Left forelimb (tissue), 1 donor: ENCODE data around the gene CBX8.

Source experiments
- DNase-seq: peaks from one replicate; pipeline ENCODE4 v3.0.0-alpha.2; 2018; ENCODE audit warnings: low spot score

CBX8 gene

DNA sequence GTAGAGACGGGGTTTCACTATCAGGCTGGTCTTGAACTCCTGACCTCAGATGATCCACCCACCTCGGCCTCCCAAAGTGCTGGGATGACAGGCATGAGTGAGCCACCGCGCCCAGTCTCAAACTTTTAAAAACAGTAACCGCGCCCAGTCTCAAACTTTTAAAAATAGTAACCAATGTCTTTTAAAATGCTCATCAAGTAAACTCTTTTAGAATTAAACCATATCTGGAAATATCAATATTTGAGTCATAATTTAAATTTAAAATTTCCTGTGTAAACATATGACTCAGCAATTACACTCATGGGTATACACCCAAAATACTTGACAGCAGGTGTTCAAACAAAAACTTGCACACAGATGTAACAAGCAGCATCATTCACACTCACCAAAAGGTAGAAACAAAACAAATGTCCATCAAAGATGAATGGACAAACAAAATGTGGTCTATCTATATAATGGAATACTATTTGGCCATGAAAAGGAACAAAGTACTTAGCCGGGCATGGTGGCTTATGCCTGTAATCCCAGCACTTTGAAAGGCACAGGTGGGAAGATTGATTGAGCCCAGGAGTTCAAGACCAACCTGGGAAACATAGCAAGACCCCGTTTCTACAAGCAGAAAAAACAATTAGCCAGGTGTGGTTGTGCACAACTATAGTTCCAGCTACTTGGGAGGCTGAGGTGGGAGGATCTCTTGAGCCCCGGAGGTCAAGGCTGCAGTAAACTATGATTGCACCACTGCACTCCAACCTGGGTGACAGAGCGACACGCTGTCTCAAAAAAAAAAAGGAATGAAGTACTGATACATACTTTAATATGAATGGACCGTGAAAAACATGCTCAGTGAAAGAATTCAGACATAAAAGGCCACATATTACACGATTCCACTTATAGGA lies 46.0 kb downstream of the CBX8 start:
- DNase-seq: no peak

DNA sequence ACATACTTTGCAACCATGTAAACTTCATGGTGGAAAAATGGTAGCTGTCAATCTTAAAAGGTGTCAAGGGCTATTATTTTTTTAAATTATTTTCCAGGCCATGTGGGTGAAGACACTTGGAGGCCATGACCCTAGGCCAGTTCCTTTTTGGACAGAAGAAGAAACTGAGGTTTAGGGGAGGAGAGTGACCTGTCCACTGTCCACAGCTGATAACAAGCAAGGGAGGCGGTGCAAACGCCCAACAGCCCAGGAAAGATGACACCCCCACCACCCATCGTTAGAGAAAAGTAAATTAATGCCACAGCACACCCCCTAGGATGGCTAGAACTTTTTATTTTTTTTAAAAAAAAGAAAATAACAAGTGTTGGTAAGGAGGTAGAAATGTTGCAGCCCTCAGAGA lies 46.9 kb downstream of the CBX8 start:
- no peak for DNase-seq

DNA sequence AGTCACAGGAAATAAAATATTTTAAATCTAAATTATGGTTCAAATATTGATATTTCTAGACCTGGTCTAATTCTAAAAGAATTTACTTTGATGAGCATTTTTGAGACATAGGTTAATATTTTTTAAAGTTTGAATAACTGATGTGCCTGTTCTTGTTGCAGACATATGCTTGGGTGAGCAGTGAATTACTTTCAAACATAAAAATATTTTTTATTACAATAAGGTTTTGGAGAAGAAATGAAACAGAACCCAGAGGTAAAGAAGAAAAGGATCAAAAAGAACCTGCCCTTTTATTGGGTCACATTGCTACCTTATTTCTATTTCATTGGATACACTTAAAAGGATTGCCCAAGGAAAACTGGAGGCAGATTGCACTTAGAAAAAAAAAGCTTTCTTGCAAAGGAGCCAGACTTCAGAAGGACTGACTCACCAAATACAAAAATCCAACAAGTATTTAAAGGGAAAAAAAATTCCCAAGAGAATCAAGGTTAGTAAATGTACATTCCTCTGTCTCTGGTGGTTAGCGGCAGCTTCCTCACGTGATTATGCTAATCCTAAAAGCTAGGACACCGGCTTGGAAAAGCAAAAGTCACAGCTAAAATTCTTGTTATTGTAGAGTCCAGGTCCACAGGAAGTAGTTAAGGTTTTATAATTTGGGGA lies 47.6 kb downstream of the CBX8 start:
- no peak for DNase-seq

DNA sequence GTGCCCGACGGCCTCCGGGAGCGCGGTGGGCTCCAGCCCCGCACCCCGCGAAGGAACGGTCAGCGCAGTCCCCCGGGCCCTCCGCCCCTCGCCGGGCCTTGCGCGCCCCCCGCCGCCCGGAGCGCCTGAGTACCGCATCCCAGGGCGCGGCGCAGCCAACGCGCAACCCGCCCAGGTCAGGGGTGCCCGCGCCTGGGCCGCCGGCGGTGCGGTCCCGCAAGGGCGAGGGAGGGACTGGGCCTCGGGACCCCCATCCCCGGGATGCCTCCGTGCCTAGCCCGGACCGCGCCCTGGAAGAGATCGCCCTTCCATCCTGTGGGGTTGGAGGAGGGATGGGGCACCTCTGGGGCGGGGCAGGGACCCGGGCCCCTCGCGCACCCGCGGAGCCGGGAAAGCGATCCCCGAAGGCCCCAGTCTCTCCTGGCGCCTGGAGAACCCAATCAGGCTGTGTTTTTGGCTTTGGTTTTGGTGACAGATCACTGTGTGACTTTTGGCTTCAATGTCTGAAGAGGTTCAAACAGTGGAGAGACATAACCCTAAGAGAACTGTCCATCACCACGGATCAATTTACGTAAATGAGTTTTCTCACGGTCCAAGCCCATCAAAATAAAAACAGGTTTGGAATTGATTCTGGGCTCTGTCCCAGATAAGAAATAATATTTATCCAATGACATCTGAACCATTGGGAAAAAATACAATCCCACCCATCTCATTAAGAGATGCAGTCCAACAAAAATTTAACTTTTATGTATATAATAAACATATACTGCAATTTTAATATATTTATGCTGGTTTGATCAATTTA lies 48.4 kb downstream of the CBX8 start:
- no peak for DNase-seq

DNA sequence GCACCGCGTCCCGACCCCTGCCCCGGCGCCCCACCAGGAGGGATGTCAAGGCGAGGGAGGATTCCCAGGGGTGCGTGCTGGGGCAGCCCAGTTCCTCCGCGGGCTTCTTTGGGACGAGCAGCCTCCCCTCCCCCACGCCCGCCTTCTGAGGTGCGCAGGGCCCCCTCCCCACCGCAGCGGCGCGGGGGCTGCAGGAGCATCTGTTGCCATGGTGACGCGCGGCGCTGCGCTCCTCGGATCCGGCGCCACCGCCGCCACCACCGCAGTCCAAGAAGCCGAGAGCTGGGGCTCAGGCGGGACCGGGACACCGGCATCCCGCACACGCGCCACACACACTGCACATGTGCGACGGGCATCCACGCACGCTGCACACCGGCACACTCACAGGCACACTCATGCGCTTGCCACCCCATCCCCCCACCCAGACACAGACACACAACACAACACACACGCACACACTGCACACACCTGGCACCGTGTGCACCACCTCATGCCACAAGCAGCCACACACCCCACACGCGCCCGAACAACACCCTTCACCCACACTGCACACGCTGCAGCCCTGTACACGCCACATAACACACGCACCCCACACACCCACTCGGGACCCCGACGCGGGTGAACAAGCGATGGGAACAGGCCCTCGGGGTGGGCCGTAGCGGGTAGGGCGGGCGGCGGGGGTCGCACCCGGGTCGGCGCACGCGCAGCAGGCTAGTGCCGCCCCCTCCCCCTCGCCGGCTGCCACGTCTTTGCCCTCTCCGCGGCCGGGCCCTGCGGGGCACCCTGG lies 49.2 kb downstream of the CBX8 start:
- no peak for DNase-seq

DNA sequence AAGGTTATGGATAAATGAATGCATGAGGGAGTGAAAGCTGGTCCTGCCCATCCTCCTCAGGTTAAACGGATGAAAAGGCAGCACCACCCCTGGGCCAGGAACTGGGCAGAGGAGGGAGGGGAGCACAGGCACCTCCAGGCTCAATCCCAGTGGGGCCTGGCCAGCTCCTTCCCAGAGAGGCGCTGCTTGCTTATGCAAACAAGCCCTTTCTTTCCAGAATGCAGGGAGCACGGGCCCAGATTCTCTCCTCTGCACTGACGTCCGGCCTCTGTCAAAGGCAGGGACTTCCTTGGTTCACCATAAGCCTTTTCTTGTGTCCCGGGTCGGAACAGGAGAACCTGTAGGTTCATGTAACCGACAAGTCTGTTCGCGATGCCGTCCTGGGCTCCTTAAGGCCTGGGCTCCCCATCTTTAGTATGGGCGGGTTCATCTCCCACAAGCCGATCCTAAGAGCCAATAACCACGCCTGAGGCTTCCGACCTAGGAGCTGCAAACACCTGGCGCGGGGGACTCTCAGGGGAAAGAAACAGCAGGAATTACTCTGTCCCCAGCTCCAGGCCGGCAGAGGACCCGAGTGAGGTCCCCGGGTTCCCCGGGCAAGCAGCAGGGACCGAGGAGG lies 49.9 kb downstream of the CBX8 start:
- no peak for DNase-seq

DNA sequence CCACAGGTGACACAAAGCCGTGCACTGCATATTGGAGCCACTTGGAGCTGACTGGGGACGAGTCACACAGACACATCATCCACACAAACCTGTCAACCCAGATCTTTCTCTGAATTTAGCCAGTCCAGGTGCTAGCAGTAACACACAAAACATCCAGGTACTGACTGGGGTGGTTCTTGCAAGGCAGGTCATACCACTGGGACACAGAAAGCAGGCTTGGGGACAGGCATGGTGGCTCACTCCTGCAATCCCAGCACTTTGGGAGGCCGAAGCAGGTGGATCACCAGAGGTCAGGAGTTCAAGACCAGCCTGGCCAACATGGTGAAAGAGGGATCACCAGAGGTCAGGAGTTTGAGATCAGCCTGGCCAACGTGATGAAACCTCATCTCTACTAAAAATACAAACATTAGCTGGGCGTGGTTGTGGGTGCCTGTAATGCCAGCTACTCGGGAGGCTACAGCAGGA lies 51.2 kb downstream of the CBX8 start:
- DNase-seq: no peak

DNA sequence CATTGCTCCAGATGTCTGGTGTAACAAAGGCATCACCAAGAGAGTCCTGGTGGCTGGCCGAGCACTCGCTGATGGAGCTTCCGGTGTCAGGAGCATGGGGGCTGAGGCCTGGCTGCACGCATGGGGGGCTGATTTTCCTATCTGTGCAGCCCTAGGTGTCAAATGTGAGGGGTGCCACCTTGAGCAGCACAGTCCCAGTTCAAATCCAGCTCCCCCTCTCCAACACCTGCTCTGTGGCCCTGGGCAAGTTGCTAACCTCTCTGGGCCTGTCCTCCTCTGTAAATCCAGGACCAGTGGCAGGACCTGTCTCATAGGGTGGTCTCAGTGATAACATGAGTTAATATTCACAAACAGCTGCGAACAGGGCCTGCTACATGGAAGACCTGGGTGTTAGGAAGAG lies 53.3 kb downstream of the CBX8 start:
- DNase-seq: no peak

DNA sequence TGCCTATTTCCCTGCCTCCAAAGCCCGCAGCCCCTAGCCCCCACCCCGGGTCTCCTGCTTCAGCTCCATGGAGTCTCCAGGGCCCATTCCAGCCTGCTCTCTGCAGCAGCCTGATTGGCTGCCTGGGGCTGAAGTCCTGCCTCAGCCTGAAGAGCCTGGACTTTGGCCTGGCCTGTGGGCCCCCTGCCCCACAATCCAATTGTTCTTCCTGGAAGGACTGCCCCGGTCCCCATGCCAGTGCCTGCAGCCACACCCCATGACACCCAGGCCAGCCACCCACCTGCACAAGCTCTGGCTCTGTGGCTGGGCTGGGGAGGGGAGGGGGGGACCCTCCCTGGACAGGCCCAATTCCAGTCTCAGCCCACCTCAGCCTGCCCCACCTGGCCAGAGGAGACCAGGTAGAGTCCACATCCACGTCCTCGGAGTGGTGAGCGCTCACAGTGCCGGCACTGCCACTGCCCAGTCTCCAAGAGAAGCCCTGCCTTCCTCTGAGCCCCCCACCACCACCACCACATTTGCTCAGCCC lies 53.9 kb downstream of the CBX8 start:
- no peak for DNase-seq

DNA sequence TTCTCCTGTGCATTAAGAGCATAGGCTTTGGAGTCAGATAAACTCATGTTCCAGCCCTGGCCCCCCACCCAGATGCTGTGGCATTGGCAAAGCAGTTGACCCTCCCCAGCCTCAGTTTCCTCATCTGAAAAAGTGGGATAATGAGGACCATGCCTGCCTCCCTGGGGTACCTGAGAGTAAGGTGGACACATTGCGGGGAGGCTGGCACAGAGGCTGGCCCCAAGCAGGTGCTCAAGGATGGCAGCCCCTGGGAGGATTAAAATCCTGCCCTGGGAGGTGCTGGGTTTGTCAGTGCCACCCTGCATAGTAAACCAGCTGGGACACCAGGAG lies 54.3 kb downstream of the CBX8 start:
- no peak for DNase-seq
